Hematopoietic multipotent progenitor cell treated with erythropoietin and hydrocortisone succinate and interleukin-3 and kit ligand, for 4 days (in vitro differentiated cells): ENCODE measurements around the gene MEAF6.
"Not testable (repeated sequence)": the region's sequence is repeated elsewhere in the genome, so short reads cannot be mapped to it uniquely, and the experiment has no call there.

Experiments
- DNase-seq: peaks from one replicate; pipeline ENCODE4 v3.0.0-alpha.2; 2015

The MEAF6 gene

DNA sequence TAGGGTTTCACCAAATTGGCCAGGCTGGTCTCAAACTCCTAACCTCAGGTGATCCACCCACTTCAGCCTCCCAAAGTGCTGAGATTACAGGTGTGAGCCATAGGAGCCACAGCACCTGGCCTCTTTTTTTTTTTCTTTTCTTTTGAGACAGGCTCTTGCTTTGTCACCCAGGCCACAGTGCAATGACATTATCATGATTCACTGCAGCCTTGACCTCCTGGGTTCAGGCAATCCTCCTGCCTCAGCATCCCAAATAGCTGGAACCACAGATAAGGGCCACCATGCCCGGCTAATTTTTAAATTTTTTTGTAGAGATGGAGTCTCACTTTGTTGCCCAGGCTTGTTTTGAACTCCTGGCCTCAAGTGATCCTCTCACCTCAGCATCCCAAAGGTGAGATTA, 15.3 kb upstream of the MEAF6 start:
- not testable (repeated sequence) for DNase-seq

DNA sequence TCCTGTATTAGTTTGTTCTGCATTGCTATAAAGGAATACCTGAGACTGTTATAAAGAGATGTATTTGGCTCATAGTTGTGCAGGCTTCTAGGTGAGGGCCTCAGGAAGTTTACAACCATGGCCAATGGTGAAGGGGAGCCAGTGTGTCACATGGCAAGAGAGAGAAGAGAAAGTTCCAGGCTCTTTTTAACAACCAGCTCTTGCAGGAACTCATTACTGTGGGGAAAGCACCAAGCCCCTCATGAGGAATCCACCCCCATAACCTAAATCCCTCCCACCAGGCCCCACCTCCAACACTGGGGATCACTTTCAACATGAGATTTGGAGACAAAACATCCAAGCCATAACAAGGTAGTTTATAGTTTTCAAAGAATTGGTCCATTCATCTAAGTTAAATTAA, 5.0 kb upstream of the MEAF6 start:
- no peak for DNase-seq

DNA sequence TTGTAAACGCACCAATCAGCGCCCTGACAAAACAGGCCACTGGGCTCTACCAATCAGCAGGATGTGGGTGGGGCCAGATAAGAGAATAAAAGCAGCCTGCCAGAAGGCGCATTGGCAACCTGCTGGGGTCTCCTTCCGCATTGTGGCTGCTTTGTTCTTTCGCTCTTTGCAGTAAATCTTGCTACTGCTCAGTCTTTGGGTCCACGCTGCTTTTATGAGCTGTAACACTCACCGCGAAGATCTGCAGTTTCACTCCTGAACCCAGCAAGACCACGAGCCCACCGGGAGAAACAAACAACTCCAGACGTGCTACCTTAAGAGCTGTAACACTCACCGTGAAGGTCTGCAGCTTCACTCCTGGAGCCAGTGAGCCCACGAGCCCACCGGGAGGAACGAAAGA, 4.4 kb upstream of the MEAF6 start:
- not testable (repeated sequence) for DNase-seq

DNA sequence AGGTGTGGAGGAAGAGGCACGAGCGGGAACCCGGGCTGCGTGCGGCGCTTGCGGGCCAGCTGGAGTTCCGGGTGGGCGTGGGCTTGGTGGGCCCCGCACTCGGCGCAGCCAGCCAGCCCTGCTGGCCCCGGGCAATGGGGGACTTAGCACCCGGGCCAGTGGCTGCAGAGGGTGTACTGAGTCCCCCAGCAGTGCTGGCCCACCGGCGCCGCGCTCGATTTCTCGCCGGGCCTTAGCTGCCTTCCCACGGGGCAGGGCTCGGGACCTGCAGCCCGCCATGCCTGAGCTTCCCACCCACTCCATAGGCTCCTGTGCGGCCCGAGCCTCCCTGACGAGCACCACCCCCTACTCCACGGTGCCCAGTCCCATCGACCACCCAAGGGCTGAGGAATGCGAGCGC, 3.7 kb upstream of the MEAF6 start:
- not testable (repeated sequence) for DNase-seq

DNA sequence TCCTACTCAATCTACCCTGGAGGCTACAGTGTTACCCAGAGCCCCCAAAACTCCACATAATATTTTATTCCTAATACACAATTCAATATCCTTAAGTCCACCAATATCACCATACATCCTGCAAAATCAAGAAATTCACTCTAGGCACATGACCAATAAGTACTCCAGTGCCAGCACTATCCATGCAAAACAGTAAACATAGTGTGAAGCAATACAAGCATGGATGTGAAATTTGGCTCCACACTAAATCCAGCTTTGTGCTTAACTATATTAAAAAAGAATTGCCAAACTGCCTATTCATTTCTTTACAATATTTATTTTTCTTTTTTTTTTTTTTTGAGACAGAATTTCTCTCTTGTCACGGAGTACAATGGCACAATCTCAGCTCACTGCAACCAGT, 3.0 kb upstream of the MEAF6 start:
- no peak for DNase-seq

DNA sequence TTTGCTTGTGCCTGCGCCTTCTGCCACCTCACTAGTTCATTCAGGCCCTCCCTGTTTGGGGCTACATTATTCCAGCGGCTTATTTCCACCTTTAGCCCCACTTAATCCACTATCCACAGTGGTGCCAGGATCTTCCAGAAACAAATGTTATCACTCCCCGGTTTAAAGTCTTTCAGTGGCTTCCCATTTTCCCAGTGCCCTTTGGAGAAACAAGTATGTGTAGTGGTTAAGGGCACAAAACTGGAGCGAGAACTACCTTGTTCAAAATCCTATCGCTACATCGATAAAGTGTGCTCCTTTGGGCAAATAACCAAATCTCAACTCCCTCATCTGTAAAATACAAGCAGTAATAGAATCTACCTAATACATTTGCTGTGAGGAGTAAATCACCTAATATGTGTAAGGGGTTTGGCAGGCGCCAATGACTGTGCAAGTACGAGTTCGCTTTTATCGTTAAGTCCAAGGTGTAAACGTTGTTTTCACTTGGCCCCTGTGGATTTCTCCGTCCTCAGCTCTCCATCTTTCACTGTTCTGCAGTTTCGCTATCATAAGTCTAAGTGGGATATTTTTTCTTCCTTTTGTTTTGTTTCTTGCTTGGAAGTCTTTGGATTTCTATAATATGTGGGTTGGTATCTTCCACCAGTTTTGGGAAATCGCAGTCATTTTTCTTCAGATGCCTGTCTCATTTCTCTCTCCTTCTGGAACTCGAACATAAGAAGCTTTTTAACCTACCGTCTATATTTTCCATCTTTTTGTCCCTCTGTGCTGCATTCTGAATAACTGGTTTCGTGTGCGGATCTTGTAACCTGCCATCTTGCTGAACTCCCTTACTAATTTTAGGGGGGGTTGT, 844 bp upstream of the MEAF6 start:
- peak; percentile 16 for DNase-seq

DNA sequence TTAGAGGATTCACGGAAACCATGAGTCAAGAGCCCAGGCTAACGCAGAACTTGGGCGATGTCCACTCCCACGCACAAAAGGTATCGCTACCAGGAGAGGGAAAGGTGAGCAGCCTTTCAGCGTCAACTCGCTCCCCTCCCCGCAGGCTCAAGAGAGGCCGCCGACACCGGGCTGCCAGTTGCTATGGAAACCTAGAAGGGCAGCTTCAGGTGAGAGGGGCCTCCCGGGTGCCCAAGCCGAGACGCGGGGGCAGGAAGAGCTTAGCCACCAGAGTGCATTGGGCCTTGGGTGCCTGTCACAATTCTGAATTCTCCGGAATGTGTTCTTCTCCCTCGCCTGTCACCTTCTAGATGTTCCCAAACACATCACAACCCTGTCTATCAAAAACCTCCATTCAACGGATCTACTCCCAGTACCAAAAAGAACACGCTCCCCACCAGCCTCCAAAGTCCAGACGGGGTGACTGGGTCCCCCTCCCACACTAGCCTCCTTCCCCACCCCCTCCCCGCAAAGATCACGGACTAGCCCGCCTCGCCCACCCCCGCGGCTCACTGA, 694 bp downstream of the MEAF6 start:
- peak; percentile 38 for DNase-seq

DNA sequence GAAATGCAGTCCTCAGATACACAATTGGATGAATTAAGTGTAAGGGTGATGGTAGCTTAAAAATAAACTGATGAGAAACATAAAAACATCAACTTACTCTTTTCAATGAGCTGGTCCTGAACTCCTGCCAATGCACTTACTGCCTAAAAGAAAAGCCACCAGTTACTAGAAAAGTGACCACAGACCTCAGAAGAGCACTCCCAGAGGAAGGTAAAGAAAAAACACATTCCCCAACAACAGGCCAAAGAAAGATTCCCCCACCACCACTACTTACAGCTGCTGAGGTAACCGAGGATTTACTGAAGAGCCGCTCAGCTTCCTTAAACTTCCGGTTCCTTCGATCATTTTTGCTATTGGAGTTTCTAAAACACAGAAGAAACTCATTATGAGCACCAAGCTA, 5.4 kb downstream of the MEAF6 start:
- DNase-seq = peak; percentile 78

DNA sequence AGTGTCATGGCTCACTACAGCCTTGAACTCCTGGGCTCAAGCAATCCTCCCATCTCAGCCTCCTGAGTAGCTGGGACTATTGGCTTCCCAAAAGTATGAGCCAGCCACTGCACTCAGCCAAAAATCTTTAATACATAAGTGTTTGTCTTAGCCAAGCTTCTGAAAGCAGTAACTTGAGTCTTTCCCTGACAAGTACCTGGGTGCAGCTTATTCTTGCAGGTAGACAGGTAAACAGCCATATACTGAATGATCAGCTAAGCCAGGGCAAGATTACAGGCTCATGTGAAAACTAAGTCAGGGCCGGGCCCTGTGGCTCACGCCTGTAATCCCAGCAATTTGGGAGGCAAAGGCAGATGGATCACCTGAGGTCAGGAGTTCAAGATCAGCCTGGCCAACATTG, 7.8 kb downstream of the MEAF6 start:
- no peak for DNase-seq

DNA sequence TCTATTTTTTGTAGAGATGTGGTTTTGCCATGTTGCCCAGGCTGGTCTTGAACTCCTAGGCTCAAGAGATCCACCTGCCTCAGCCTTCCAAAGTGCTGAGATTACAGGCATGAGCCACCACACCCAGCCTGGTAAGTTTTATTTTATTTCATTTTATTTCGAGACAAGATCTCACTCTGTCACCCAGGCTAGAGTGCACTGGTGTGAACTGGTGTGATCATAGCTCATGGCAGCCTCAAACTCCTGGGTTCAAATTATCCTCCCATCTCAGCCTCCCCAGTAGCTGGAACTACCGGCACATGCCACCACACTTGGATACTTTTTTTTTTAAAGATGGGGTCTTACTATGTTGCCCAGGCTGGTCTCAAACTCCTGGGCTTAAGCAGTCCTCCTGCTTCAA, 11.8 kb downstream of the MEAF6 start:
- DNase-seq = not testable (repeated sequence)

DNA sequence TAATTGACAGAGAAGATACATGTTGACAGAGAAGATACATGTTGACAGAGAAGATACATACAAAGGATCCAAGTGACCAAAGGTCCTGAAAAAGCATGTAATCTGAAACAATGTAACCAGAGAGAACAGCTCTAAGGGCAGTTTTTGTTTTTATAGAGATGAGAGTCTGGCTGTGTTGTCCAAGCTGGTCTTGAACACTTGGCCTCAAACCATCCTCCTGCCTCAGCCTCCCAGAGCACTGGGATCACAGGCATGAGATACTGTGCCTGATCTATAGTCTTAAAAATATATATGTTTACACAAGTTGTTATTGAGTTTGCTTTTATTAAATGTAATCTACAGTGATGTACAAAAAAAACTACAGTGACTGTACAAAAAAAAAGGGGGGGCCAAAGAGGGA, 12.5 kb downstream of the MEAF6 start:
- no peak for DNase-seq

DNA sequence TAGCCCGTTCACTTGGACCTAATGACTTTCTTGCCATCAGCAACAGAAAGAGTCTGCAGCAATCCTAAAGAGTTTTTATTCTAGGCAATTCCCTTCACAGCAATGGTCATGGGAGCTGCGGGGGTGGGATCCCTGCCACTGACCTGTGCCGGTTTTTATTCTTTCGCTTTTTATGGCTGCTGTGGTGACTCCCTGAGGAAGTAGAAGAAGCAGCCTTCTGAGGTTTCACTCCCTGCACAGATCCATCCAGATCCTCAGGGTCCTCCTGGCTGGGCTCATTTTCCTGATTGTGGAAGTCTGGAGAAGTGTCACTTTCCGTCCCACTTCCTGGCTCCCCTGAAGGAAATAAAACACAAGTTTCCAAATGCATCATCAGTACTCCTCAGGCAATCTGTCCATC, 12.9 kb downstream of the MEAF6 start:
- no peak for DNase-seq

DNA sequence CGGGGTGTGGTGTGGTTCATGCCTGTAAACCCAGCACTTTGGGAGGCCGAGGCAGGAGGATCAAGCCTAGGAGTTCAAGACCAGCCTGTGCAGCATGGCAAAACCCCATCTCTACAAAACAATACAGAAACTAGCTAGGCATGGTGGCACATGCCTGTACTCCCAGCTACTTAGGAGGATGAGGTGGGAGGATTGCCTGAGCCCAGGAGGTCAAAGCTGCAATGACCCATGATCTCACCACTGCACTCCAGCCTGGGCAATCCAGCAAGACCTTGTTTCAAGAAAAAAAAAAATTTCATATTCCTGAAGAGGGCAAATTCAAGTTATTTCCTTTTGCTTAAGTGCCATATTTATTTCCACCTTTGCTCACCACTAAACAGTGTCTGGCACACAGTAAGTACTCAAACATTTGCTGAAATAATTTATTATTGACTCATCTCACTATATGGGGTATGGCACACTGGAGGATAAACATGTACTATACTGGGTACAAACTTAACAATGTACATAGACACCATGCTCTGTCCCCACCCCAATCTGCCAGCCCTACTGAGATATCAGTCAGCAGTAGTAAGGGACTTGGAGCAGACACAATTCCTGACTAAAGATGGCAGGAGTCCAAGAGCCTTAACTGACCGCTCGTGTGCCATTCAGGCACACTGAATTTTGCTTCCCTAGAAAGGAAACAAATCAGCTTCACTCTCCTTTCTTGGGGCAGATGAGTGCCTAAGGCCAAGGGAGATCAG, 15.5 kb downstream of the MEAF6 start:
- peak; percentile 22 for DNase-seq

DNA sequence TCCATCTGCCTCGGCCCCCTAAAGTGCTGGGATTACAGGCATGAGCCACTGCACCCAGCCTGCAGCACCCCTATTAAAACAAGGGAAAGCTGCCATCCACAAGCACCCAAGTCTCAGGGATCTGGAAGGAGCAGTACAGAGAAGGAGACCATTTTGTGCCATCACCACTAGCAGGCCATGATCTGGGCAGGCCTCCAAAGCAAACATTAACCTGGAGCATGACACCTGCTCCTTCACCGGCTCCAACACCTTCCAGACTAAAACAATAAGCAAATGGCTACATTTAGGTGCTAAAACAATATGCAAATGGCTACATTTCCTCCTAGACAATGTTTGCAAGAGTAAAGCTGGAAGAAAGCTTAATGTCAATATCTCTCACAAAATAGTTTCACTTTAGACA, 16.7 kb downstream of the MEAF6 start:
- DNase-seq = no peak

DNA sequence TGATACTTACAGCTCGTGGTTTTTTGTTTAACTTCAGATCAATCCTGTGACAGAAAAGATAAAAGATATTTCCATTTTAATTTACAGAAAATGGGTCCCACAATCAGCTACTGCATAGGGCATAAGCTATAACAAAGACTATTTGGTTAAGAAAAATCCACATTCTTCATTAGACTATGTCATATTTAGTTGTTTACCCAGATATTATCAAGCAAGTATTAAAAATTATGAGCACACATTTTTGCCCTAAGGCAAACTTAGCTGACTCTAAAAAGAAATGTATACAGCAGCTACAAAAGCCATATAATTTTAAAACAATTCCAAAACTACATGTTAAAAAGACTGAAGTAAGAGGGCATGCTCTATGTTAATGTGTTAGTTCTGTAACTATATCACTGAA, 18.7 kb downstream of the MEAF6 start:
- DNase-seq = no peak

DNA sequence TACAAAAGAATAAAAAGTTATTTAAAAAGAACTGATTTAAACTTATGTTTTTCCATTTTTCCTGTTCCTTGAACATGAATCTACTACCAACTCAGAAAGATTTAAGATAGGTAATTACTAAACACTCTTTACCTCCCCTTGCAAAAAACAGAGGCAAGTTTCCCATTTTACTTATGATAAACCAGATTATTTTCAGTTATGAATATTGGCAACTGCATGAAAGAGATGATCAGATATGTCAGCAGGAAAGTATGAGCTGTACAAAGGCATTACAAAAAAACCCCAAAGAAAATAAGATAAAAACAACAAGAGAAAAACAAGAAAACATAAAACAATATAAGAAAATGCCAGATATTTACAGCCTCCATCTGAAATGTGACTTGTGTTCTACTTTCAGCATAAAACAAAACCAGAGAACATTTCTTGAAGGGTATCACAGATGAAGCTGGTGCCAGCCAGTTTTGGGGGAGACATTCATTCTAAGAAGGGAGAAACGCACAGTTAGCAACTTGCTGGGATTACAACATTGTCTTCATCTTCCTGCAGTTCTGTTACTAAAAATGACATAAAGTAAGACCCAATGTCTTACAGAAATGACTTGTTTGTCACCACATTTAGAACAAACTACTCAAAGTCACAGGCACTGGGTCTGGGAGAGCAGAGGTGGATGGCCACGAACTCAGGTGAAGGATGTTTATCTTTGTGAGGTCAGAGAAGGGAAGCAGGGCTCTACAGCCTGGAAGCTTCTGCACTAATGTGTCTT, 21.0 kb downstream of the MEAF6 start:
- DNase-seq = no peak

DNA sequence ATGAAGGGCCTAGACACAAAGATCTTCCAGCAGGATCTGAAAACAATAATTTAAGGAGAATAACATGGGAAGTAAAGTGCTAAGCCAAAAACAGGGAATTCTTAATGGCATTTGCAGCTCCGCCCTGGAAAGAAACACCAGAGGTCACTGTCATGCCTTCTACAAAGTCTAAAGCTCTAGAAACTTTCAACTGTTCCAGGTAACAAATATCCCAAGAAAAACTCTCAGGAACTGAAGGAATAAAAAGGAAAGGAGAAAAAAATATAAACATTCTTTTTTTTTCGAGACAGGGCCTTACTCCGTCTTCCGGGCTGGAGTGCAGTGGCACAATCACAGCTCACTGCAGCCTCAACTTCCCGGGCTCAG, 27.0 kb downstream of the MEAF6 start:
- no peak for DNase-seq

DNA sequence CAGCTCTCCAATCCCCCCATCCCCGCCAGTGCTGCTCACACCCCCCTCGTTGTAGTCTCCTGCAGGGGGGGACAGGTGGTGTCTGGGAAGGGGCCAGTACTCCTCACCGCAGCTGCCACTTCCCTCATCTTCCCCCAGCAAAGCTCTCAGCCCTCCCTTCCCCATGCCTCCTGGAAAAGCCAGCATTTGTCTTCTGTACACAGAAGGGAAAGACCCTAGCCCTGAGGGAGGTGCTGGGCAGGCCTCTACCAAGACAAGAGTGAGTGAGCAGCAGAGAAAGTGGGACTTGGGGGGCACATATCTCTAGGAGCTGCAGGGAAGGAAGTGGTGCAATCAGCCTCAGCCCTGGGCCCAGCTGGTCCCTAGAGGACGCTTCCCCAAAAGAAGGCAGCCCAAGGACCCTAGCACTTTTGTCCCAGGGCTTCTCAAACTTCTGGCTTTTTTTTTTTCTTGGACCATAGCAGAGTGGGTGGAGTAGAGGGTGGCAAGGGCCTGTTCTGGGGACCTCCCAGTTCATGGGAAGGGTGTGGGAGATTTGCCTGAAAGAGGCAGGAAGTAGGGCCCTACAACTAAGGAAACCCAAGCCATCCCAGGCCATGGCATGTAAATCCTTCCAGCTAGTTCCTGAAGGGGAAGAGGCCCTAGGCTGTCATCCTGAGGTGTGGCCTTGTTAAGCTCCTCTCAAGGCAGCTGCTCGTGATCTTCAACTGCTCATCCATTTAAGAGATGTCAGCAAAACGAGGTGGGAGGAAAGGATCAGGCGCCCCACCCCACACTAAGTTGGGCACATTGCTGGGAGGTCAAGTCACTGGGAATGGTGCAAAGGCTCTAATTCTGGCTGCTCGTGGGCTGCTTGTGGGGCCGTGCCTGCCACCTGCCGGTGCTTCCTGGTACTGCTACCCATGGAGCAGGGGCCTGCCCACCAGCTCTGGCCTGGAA, 27.6 kb downstream of the MEAF6 start:
- peak; percentile 81 for DNase-seq

DNA sequence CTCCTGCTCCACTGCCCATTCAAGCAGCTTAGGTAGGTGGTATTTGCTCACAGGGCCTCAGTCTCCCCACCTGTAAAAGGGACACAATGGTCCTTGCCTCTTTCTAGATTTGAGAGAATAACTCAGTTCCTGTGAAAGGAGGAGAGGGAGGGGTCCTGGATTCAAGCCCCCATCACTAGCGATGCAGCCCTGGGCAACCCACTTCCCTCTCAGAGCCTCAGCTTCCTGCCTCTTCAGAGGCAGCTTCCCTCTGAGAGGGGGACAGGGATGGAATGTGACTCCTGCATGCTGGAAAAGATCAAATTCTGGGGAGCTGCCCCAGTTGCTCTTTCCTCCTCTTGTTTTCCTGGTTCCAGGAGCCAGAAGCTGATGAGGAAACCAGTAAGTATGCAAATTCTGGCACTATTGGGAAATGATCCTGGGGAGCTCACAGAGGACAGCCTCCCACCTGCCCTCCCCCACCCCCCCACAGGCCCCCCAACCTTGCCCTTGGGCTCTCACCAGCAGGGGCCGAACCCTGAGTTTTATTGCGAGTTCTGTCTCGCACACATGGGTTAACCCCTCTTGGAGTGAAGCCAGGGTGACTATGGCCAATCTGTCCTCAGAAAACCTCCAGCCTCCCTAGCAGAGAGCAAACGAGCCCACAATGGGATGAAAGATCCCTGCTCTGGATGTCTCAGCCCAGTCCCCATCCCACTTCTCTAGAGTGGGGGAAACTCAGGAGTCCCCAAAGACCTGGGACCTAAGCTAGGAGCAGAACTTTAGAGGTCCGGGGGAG, 28.5 kb downstream of the MEAF6 start:
- peak; percentile 37 for DNase-seq

DNA sequence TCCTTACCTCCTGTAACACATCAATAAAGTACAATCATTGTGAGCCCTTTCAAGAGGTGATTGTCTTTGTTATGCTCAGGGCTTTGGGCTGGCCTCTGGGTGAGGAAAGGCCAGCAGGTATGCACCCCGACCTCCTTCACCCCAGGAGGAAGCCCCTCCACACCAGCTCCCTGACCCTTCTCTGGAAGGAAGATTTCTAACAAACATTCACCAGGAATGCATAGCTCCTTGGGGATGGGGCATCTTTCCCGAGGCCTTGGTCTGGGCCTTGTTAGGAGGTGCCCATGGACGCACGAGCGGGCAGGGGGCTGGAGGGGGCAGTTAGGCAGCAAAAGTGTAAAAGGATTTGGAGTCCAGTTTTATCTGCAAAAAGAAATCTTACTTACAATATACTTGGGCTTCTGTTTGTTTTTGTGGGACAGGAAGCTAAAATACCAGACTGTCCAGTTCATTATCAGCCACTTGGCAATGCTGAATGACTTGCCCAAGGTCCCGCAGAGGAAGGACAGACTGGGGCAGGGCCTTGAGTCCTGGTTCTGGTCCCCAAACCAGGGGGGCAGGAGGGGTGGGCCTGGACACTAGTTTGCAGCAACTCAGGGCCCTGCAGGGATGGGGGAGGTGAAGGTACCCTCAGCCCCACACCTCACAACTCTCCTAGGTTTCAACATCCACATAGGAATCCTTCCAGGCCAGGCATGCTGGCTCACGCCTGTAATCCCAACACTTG, 30.1 kb downstream of the MEAF6 start:
- DNase-seq = no peak

DNA sequence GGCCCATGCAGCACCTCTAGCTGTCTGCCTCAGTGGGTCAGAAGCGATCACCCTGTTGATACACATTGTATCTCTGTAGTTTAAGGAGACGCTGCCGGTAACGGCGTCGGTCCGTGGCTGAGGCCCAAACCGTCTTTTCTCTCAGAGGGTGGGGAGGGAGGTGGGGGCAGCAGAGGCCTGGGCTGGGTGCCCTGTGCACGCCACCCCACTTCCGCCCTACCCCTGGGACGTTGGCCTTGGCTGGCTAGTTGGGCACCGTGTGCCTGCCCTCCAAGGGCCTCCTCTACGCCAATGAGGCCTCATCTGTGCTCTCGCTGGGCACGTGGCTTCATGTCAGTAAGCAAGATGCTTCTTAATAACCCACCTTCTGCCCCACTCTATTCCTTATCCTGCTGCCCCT, 30.8 kb downstream of the MEAF6 start:
- no peak for DNase-seq
